ENCODE results near the gene RAD9A.
"Not testable (repeated sequence)": the region's sequence is repeated elsewhere in the genome, so short reads cannot be mapped to it uniquely, and the experiment has no call there.

RAD9A gene

DNA sequence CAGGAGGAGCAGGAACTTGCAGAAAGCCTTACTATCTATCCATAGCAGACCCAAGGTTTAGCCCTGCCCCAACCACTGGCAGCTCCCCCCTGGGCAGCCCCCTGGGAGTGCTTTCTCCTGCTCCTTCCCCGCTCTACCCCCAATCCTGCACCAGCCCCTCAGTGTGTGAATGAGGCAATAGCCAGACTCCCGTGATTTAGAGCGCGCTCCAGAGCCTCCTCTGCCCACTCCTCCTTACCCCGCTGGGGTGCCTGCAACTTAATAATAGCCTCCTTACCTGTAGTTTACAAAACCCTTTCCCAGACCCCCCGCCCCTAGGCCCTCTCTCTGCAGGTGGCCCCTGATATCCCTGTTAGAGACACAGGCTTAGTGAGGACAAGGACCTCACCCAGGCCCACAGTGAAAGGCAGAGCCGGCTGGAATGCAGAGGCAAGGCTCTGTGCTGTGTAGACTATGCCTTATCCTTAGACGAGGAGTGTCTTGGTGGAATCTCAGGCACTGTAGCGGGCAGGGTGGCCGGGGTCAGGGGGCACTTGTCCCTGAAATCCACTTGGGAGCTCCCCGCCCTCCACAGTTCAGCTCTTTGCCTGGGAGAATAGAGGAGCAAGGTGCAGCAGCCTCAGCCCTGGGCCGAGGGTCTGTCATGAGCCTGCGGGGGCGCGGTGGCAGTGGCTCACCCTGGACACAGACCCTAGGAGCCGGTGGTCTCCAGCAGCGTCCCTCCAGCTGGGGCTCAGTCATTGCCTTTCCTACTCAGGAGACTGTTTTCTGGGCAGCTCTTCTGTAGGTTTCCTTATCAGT lies 19.4 kb downstream of the RAD9A start:
- no peak for DNase-seq

DNA sequence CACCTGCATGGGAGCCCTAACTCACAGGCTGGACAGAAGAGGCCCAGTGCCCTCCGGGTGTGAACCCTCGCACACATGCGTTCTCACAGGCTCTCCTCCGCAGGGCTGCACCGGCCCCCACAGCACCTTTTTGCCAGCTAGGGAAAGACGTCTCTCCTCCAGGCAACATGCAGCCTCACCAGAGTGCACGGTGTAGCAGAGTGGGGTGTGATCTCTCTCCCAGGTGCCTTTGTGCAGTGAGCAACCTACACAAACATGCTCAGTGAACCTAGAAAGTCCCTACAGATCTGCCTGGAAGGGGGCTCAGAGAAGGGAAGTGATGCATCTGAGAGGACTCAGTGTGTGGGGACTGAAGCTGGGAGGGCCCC lies 20.0 kb downstream of the RAD9A start:
- no peak for DNase-seq

DNA sequence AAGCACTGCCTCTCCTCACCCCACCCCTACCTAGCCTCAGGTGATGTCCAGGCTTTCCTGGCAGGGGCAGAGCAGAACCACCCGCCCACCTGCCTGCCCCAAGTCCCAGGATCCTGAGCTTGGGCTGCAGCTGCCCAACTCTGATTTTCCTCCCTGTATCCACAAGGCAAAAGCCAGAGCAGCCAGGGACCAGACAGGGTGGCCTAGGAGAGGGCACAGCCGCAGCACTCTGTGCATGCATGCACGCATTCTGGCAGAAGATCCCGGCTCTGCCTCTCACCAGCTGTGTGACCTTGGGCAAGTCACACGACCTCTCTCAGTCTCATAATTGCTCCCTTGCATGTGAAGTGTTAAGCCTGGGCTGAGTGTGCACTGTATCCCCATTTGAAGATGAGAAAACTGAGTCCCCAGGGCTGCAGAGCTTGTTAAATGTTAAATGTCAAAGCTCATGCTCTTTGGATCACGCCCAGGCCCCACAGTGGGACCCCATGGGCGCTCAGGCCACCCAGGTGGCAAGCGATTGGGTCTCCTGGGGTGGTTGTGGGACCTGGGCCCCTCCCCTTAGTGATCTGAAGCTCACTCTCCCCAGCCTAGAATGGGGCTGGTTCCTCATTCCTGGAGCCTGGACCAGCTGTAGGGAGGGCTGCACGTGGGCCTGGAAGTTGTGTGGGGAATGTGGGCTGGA lies 20.9 kb downstream of the RAD9A start:
- no peak for DNase-seq

DNA sequence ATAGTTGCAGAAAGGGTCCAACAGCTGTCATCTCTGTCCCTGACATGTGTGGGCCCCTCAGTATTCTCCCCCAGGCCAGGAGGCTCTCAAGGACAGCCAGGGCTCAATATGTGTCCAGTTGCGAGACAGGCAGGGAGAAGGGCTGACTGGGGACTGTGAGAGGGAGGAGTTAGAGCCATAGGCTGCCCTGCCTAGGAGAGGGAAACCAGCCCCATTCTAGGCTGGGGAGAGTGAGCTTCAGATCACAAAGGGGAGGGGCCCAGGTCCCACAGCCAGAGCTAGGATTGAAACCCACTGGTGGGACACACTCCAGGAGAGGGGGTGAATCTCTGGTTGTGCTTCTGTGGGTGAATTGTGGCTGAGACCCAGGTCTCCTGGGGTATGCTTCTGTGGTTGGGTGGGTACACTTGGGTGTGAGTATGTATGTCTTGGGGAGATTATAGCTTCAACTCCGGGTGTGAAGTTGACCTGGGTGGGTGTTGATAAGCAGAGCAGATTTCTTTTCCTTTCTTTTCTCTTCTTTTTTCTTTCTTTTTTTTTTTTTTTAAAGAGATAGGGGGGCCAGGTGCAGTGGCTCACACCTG lies 21.6 kb downstream of the RAD9A start:
- DNase-seq: no peak

DNA sequence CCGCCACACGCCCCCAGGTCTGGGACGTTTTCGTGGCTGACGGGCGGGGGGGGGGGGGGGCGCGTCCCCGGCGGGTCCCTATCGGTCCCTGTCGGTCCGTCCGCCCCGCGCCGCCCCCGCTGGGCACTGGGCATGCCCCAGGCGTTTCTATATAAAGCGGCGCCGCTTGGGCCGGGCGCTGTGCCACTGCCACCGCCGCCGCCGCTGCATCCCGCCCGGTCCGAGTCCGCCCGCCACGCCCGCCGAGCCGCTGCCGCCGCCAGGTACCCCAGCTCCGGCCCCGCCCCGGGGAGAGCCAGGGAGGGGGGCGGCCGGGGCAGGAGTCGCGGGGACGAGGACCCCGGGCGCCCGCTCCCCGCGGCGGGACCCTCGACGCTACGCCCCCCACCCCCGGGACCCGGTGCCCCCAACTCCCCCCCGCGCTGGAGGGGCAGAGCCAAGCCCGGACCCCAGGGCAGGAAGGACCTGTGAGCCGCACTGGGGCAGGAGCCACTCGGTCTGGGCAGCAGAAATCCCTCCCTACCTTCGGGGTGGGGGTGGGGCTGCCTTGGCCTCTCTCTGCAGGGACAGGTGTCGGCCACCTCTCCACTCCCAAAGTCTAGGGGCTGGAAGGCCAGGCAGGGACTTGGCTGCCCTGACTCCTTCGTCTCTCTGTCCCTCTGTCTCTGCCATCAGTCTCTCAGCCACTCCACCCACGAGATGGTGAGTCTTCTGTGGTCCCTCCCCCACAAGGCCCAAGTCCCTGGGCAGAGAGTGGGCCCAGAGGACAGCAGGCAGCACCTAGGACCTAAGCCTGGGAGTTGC lies 23.9 kb downstream of the RAD9A start, which contains the start of gene CARNS1:
CARNS1 (plus strand) TSS at position 178 of the 804 bp plus-strand sequence; CDS start at position 700, 522 bp downstream.
- no peak for DNase-seq

DNA sequence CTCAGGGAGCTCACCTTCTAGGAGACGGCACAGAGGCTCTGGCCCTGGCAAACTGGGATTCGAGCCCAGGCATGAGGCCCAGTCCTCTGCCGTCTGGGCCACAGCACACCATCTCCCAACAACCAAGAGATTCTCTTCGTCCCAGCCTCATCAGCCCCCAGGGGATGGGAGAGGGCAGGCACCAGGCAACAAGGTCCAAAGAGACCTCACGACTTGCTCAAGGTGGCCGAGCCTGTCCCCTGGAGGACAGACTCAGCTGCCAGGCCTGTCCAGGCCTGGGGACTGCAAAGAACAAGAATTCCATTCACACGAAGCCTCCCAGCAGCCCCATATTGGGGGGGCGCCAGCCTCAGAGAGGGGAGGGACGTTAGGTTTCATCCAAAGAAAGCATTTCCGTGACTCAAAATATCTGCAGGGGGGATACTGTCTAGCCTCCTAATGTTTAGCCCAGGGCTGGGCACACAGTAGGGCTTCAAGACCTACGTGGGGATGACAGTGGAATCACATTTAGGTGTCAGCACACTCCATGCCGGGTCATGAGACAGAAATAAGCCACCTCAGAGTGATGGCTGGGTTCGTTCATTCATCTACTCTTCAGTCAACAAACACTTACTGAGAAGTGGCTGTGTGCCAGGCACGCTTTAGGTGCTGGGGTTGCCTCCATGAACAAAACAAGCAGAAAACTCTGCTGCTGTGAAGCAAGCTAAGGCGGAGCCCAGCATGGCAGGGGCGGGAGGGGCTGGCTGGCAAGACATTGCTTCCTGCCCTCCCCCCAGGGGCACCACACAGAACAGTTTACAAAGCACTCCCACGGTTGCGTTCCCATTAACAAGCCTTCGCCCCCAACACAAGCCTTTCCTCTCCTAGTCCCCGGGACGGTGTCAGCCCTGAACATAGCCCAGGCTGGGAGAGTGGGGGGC lies 24.9 kb downstream of the RAD9A start:
- no peak for DNase-seq

DNA sequence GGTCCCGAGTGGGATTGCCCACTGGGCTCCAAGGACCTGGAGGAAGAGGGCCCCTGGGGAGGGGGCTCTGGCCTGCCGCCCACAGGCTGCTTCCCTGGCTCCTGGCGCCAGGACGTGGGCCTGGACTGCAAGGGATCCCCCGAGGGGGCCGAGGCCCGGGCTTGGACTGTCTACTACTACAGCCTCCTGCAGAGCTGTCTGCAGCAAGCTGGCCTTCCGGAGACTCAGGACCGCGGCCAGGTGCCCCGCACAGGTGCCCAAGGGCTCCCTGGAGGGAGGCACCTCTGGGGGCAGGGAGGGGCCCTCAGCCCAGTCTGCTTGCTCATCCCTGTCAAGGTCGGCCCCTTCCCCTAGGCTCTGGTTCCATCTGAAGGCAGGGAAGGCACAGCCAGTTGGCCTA lies 25.6 kb downstream of the RAD9A start:
- no peak for DNase-seq

DNA sequence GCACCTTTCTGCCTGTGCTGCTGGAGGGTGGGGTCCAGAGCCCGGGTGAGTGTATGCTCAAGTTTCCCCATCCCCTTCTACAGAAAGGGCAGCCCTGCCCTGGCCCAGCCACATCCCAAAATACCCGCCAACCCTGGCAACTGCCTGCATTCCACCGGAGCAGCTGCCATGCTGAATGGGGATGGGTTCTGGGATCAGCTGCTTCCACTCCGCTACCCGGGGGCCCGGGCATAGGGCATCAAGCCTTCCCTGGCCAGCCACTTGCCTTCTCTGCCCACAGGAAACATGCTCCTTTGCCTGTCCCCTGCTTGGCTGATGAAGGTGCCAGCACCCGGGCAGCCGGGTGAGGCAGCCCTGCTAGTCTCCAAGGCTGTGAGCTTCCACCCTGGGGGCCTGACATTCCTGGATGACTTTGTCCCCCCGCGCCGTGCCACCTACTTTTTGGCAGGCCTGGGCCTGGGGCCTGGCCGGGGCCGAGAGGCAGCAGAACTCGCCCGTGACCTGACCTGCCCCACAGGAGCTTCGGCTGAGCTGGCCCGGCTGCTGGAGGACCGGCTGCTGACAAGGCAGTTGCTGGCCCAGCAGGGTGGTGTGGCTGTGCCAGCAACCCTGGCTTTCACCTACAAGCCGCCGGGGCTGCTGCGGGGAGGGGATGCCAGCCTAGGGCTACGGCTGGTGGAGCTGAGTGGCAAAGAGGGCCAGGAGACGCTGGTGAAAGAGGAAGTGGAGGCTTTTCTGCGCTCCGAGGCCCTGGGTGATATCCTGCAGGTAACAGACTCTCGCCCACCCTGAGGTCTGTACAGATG lies 26.9 kb downstream of the RAD9A start:
- DNase-seq: no peak

DNA sequence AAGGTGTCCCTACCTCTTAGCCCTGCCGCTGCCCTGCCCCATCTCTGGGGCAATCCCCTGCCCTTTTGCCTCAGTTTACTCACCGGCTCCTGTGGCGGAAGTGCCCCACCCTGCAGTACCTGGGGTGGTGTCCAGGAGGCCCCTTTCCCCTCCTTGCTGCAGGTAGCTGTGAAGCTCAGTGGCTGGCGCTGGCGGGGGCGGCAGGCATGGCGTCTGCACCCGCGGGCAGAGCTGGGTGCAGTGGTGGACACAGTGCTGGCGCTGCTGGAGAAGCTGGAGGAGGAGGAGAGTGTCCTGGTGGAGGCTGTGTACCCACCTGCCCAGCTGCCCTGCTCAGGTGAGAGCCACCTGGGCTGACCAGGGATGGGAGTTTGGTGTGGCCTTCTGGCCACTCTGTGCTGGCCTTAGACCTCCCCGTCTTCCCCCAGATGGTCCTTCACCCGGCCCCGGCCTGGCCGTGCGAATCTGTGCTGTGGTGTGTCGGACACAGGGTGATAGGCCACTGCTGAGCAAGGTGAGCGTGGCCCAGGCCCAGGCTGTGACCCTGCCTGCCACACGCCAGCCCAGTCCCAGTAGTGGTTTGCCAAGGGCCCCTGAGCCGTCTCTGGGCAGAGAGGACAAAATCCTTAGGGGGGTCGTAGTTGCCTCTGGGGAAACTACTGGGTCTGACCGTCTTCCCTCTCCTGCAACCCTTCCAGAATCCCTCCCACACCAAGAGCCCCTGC lies 27.7 kb downstream of the RAD9A start:
- DNase-seq: no peak

DNA sequence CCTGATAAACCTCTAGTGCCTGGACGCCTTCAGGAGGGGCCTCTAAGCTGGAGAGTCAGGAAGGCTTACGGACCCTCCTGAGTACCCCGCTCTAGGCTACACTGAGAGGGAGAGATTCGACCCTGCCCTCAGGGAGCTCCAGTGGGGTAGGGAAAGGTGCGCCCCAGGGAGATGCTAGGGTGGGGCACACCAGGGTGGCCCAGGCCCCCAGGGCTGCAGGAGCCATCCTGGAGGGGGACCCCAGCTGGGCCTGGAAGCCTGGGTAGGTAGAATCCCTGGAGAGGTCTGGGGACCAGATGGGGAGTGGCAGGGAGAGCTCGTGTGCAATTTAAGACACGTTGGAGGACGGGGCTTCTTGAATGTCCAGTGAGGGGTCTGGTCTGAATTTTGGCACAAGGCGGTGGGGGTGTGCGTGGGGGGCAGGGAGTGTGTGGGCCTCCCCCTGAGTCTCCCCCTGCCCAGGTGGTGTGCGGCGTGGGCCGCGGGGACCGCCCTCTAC lies 28.4 kb downstream of the RAD9A start:
- DNase-seq: peak in 1 of 2 experiments; percentile 50

DNA sequence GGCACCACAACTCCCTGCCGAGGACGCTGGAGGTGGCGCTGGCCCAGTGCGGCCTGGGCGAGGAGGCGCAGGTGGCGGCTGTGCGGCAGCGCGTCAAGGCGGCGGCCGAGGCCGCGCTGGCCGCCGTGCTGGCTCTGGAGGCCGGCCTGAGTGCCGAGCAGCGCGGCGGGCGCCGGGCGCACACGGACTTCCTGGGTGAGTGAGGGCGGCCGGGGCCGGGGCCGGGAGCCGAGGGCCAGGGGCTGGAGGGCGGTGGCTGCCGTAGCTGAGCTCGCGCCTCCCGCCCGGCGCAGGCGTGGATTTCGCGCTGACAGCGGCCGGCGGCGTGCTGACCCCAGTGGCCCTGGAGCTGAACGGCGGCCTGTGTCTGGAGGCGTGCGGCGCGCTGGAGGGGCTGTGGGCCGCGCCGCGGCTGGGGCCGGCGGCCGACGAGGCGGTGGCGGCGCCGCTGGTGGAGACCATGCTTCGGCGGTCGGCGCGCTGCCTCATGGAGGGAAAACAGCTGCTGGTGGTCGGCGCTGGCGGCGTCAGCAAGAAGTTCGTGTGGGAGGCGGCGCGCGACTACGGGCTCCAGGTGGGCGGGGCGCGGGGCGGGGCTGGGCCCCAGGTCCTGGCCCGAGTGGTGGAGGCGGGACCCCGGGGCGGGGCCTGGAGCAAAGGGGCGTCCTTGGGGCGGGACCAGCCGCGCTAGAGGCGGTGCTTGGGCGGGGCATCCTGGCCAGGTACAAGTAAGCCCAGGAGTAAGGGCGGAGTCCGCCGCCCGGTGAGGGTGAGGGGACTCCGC lies 29.1 kb downstream of the RAD9A start:
- DNase-seq: peak; percentile 83

DNA sequence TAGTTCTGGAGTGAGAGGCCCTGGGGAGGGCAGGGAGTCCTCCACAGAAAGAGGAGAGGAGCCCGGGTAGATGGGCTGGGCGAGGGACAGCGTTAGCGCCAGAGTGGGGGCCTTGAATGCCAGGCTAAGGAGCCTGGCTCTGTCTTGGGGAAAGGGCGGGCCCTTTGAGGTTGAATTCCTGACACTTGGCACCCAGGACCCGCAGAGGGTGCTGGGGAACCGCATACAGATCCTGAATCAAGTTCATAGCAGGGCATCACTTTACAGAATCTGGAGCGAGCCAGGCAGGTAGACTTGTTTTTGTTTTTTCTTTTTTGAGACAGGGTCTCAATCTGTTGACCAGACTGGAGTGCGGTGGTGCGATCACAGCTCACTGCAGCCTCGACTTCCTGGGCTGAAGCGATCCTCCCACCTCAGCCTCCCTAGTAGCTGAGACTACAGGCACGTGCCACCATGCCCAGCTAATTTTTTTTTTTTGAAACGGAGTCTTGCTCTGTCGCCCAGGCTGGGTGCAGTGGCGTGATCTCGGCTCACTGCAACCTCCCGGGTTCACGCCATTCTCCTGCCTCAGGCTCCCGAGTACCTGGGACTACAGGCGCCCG lies 29.7 kb downstream of the RAD9A start:
- no peak for DNase-seq

DNA sequence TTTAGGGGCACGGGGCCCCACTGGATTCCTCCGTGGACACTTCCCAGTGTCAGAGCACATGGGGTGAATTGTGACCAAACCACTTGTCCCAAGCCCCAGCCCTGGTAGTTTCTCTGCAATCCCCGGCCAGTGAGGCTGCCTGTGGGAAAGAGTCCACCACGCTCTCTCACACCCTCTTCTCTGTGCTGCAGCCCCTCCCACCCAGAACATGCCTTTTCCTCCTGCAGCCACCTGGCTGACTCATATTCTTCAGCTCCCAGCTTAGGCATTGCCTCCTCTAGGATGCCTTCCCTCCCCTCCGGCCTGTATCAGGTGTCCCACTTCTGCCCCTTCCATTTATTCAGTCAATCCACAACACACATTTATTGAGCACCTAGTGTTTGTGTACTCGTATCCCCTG lies 31.1 kb downstream of the RAD9A start:
- DNase-seq: peak in 1 of 2 experiments; percentile 21

DNA sequence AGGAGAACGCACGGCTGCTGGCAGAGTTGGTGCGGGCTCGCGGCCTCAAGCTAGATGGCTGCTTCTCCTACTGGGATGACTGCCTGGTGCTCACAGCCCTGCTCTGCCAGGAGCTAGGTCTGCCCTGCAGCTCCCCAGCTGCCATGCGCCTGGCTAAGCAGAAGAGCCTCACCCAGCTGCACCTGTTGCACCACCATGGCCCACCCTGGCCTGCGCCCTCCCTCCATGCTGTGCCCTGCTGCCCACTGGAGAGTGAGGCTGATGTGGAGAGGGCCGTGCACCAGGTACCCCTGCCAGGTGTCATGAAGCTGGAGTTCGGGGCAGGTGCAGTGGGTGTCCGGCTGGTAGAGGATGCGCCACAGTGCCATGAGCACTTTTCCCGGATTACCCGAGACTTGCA lies 31.7 kb downstream of the RAD9A start:
- no peak for DNase-seq

DNA sequence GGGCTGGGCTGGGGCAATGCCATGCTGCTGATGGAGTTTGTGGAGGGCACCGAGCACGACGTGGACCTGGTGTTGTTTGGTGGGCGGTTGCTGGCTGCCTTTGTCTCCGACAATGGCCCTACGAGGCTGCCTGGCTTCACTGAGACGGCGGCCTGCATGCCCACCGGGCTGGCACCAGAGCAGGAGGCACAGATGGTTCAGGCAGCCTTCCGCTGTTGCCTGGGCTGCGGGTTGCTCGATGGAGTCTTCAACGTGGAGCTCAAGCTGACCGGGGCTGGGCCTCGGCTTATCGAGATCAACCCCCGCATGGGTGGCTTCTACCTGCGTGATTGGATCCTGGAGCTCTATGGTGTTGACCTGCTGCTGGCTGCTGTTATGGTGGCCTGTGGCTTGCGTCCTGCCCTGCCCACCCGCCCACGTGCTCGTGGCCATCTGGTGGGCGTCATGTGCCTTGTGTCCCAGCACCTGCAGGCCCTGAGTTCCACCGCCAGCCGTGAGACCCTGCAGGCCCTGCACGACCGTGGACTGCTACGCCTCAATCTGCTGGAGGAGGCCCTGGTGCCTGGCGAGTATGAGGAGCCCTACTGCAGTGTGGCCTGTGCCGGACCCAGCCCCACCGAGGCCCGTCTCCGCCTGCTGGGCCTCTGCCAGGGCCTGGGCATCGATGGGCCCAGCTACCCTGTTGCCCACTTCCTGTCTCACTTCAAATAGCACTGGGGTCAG lies 32.3 kb downstream of the RAD9A start:
- DNase-seq: no peak

DNA sequence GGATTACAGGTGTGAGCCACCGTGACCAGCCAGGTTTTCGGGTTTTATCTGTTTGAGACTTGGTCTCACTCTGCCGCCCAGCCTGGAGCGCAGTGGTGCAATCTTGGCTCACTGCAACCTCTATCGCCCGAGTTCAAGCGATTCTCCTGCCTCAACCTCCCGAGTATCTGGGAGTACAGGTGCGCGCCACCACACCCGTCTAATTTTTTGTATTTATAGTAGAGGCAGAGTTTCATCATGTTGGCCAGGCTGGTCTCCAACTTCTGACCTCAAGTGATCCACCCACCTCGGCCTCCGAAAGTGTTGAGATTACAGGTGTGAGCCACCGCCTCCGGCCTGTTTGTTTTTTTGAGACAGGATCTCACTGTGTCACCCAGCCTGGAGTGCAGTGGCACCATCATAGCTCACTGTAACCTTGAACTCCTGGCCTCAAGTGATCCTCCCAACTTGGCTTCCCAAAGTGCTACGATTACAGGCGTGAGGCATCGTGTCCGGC lies 35.6 kb downstream of the RAD9A start:
- DNase-seq: not testable (repeated sequence)

DNA sequence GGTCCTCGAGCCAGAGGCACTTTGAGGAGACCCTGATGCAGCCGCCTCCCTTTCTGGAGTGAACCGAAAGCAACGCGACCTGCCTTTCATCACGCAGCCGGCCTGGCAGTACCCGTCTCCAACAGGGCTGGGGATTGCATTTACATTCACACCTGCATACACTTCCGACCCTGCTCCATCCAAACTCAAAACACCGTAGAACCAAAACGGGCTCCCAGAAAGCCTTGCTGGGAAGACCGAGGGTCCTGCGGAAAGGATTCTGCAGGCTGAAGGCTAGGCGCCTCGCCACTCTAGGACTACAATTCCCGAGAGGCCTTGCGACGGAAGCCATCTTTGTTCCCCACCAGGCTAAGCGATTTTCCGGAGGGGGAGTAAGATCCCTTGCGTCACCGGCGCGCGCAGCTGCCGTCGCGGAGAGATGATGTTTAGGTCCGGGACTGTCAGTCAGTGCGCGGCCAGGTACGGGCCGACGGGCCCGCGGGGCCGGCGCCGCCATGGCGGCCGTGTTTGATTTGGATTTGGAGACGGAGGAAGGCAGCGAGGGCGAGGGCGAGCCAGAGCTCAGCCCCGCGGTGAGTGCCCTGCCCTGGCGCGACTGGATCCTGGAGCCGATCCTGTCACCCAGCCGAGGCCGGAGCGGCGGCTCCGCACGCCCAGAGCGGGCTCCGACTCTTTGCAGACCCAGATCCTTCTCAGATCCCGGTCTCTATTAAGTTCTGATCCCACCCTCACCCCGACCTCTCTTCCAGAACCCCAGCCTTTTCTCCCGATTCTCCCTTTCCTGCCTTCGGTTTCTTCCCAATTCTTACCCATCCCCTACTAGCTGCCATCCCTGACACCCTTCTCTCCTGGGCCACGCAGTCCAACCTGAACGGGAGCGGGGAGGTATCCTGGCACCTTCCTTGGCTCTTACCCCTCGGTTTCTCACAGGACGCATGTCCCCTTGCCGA lies 36.5 kb downstream of the RAD9A start, which contains the start of gene RPS6KB2:
RPS6KB2 (plus strand) TSS at position 443 of the 950 bp plus-strand sequence; CDS start at position 495, 52 bp downstream.
- DNase-seq: peak; percentile 90 to 97
